GM21619 (cell line): Measurements from ENCODE around the gene FOXC2.

Source experiments
- ATAC-seq: cut with Tn5 transposase; IDR thresholded peaks from one replicate; pipeline ENCODE4 v1.9.1; 2021; ENCODE audit not compliant: unreplicated experiment

The FOXC2 gene

DNA sequence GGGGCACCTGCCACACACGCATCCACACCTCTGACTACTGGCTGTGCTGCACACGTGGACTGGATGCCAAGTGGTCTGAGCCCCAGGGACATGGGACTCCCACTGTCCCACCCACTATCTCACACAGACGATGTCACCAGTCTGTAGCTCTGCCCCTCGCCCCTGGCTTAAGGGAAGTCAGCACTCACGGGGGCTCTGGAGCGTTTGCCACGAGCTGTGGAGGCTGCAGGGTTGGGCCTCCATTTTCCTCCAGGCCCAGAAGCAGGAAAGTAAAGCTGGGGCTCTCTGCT, 34.2 kb upstream of the FOXC2 start:
- ATAC-seq: no peak

- no peak for ATAC-seq
These were observed 33.6 kb upstream of the FOXC2 start for GRCh38 chr16:86533076-86533475.

- no peak for ATAC-seq
These were observed 32.8 kb upstream of the FOXC2 start for GRCh38 chr16:86533767-86534351.

DNA sequence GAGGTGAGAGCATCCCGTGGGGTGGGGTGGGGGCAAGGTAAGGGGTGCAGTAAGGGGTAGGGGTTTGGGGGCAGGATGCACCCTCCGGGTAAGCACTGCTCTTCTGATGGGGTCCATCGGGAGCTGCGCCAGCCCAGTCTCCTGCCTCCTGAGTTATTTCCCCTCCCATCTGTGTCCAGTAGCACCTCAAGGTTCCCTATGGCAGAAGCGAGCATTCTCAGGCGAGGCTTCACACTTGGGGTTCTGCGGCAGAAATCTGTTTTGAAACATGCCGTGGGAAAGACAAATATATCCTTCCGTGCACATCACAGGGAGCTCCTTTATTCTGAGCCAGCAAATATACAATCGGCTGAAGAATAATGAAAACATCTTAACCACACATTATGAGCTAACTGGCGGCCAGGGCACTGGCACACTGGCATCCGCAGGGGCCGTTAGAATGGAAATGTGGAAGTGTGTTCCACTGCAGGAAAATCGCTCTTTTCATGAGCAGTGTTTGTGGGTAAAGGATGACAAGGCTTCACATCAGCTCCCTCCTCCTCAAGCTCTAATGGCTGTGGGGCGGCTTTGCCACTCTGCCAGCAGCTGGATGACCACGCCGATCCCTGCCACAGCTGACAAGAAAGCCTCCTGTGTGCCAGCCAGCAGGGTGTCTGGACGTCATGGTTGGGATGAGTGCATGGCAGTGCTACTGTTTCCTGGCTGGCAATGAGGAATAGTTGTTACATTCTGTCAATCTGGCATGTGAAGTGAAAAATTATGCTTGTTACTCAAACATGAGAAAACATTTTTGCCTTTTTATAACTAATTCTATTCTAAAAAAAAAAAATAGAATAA, 31.6 kb upstream of the FOXC2 start:
- no peak for ATAC-seq

GRCh38 chr16:86536621-86537020, 30.0 kb upstream of the FOXC2 start:
- no peak for ATAC-seq

DNA sequence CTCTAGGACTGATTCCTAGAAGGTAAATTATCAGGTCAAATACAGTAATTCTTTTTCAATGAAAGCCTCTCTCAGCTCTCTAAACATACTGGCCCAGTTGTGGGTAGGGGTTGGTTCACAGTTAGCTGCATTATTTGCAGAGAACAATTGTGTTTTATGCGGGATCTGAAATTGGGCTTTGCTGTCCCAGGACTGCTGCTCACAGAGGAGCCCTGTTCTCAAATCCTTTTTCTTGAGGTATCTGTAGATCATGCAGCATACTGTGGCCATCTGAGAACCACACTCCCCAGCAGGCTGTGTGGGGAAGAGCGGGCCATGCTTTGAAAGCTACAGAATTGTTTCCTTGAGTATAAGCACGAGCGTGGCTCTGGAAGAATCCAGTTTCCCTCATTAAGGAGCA, 29.1 kb upstream of the FOXC2 start:
- no peak for ATAC-seq

GRCh38 chr16:86538196-86538780, 28.3 kb upstream of the FOXC2 start:
- ATAC-seq: no peak

DNA sequence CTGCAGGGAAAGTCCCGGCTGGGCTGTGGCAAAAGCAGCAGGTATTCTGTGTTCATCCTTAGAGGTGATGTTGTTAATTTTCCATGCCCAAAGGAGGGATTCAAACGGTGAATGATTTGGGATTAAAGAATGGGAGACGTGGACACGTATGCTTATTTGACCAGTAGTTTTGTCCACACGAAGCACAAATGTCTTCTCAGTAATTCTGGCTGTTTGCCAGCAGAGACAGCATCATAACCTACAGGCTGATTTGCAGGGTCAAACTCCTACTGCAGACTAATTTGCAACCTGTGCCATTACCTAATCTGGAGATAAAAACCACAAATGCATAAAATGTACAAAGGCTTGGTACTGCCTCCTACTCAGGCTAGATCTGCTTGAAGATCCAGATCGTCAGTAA, 25.7 kb upstream of the FOXC2 start:
- no peak for ATAC-seq

DNA sequence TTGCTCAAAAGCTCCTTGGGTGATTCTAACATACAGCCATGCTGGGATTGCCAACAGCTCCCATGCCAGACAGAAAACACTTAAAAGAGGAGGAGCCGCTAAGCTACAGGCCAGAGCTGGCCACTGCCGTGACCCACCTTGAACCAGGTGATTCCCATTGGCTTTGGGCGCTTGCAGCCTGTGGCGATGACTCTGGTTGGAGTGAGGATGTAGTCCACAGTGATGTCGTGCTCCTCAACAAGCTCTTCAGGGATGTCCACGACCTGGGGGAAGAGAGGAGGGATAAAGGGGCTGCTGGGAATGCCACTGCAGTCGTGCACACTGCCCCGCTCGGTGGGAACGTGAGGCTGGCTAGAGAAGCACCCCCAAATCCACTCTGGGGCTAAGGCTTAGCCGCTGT, 25.1 kb upstream of the FOXC2 start:
- ATAC-seq: no peak

DNA sequence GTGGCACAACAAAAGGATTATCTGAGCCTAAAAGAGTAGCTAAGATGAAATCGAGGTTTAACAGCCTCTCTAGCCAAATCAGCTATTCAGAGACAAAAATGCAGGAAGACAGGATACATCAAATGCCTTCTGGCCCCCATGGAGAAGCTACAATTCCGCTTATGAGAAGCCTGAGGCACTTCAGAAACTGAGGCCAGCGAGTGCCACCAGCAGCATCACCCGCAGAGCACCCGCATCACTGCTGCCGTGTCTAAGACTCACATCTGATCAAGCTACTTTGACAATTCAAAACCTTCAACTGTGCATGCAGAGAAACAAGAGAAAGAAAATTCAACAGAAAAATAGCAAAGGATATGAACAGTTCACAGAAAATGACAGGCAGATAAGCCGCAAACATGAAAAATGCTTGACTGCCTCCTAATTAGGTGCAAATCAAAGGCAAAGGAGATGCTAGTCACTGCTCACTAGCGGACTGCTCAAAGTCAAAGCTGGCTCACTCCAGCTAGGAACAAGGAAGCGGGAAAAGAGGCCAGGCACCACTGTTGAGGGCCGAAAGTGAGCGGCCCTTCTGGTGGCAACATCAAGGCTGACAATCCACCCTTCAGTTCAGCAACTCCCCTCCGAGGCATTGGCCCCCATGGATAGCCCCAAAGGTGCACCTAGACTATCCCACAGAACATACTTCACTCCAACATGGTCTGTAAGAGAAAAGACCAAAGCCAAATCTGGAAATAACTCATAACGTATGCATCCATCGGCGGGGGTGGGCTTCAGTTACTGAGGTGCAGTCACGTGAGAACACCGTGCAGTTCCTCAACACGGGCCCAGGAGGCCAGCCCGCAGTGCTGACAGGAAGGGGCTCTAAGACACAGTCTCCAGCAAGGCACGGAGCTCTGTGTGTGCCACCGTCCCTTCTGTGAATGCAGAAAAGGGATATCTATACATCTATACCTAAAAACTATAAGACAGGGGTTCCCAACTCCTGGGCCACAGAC, 23.6 kb upstream of the FOXC2 start:
- ATAC-seq: no peak

DNA sequence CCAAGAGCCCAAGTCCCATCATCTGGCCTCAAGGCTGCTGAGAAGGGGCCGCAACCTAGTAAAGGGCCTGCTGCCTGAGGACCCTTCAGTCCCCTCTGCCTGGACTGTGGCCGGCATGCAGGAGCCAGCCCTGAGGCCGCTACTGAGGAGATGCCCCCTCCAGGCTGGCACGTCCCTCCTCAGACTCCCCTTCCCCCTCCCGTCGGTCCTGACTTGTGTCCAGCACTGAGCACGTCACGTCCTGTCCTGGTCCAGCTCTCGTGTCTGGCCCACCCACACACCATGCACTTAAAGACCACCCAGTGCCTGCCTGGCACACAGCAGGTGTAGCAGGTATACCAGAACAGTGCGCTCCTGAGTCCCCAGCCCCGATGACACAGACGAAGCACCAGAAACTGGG, 21.1 kb upstream of the FOXC2 start:
- ATAC-seq: no peak

DNA sequence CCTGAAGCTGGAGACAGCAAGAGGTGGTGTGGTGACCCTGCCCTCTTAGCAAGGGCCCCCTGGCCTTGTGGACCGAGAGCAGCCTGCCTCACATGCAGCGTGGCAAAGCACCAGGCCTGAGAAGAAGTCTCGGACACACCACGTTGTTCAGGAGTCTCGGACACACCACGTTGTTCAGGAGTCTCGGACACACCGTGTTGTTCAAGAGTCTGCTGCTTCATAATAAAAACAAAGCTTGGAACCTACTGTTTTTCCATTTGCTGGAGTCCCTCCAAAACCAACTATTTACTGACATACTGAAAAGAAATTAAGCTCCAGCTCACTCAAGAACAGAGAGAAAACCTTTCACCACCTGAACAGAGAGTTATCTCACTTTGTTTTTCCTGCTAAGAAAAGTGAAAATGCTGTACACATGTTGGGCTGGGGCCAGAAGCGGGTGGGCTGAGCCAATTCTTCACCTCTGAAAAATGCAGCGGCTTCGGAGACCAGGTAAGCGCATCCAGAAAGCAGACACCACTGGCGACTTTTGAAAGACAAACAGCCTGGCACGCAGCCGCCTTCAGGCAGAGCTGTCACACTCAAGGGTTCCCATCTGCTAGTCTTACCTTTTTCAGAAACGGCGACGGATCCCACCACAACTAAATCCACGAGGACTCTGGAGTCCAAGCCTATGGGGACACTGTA, 20.5 kb upstream of the FOXC2 start:
- ATAC-seq: no peak

DNA sequence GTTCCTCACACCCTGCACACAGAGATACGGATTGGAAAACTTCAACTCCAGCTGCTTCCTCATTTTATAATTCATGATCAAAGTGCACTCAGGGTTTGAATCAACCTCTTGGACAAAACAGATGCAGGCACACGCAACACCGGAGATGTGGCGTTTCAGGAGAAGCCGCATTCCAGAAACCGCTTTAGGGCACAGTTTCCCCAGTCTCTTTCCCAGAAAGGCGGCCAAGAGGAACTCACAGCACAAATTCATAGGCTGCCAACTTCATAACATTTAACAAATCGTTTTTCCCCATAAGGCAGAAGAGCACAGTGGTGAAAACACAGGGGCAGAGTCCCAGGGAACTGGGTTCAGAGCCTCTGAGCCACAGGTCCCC, 20.0 kb upstream of the FOXC2 start:
- ATAC-seq: no peak

DNA sequence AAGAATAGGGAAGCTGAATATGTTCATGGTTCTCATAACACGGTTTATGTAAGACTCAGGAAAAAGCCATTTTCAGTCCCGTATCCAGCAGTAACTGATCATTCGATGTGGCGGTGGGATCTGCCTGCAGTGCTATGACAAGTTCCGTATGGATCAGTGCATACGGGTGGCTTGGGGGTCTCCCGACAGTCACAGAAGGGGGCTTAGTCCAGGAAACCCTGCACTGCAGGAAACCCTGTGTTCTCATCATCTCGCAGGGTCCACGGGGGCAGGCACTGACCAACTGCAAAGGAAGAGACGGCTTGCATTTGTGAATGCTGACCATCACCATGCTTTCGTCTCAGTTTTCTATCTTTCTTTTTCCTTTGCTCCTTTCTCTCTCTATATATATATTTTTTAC, 19.3 kb upstream of the FOXC2 start:
- no peak for ATAC-seq

- ATAC-seq: no peak
These were observed 17.3 kb upstream of the FOXC2 start for GRCh38 chr16:86549076-86549892.

GRCh38 chr16:86549893-86550190, 16.8 kb upstream of the FOXC2 start:
- no peak for ATAC-seq

- no peak for ATAC-seq
These were observed 16.3 kb upstream of the FOXC2 start for GRCh38 chr16:86550281-86550680.

DNA sequence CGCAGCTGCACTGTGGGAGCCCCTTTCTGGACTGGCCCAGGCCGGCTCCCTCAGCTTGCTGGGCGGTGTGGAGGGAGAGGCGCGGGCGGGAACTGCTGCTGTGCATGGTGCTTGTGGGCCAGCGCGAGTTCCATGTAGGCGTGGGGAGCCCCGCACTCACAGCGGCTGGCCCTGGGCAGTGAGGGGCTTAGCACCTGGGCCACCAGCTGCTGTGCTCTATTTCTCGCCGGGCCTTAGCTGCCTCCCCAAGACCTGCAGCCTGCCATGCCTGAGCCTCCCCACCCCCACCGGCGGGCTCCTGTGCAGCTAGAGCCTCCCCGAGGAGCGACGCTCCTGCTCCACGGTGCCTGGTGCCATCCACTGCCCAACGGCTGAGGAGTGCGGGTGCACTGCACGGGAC, 13.3 kb upstream of the FOXC2 start:
- ATAC-seq: no peak

- ATAC-seq: no peak
These were observed 12.1 kb upstream of the FOXC2 start for GRCh38 chr16:86554599-86554916.

- ATAC-seq: peak; percentile 78
These were observed 11.5 kb upstream of the FOXC2 start, which contains the start of gene MTHFSD for GRCh38 chr16:86554917-86555703. MTHFSD (minus strand) TSS chr16:86555235; CDS start chr16:86555184, 51 bp downstream.
